LNCaP clone FGC (cell line): Measurements from ENCODE around the gene CCL4.

Experiments used
- DNase-seq: peaks from one replicate; pipeline ENCODE4 v3.0.0-alpha.2; 2011; ENCODE audit warnings: low read depth
- H3K4me3 ChIP-seq: 2 replicates; pipeline ENCODE4 v1.5.1; 2011; ENCODE audit warnings: mild to moderate bottlenecking, low read depth, low read length, control low read depth
- CTCF ChIP-seq: IDR thresholded peaks from 2 replicates; pipeline ENCODE4 v1.5.1; 2012; ENCODE audit warnings: mild to moderate bottlenecking; ENCODE audit not compliant: control insufficient read depth, insufficient read depth; ENCODE audit errors: extremely low read depth

CCL4 gene

GRCh38 chr17:36066365-36066985 is 37.2 kb upstream of the CCL4 start:
- TF ChIP-seq CTCF = no peak
- no peak overlapping the region for H3K4me3 ChIP-seq
- no peak for DNase-seq

GRCh38 chr17:36068524-36068923 is 35.1 kb upstream of the CCL4 start:
- TF ChIP-seq CTCF = no peak
- H3K4me3 ChIP-seq = no peak overlapping the region
- no peak for DNase-seq

GRCh38 chr17:36069136-36069535 is 34.5 kb upstream of the CCL4 start:
- no peak for DNase-seq
- TF ChIP-seq CTCF = no peak

GRCh38 chr17:36070427-36070826 is 33.2 kb upstream of the CCL4 start:
- no peak for DNase-seq
- no peak overlapping the region for H3K4me3 ChIP-seq
- TF ChIP-seq CTCF = no peak

More at GRCh38 chr17:36069136-36069535, 34.5 kb upstream of the CCL4 start:
- no peak overlapping the region for H3K4me3 ChIP-seq

- TF ChIP-seq CTCF = no peak
- no peak overlapping the region for H3K4me3 ChIP-seq
- DNase-seq = no peak
These were observed 31.9 kb upstream of the CCL4 start for GRCh38 chr17:36071751-36072150.

GRCh38 chr17:36072431-36073121 is 31.1 kb upstream of the CCL4 start:
- DNase-seq = no peak
- peak; percentile 75 for TF ChIP-seq CTCF
- H3K4me3 ChIP-seq = no peak overlapping the region
